ENCODE measurements around the gene CTU2. TPM values are rescaled to one million over a fixed set of nuclear protein-coding genes. Genes with fewer than 3 reads are reported as not detected.
A peak's percentile ranks its signal among the peaks of the same experiment; 100 is the strongest.

The CTU2 gene
- total and polyA plus RNA-seq, 8 donors, result 1.8 to 53.3 (median 14.8) TPM

DNA sequence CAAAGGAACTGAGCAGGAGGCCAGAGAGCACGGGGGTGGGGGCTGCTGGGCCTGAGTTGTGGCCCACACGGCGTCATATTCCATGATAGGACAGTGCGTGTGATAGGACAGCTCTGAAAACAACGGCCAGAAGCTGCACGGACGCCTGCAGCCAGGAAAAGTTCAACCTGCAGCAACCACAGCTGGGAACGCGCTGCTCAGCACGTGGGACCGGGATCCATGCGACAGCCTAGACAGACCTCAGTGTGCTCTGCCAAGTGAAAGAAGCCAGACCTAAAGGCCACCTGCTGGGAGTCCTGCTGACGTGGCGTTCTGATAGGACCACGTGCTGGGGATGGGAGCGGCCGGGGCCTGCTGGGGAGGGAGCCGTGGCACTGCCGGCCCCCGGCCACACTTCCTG is 21.6 kb downstream of the CTU2 start:
- H3K27me3 ChIP-seq, result no peaks in the 10 kb centered on the region
- peak in 1 of 2 donors; percentile 61 for DNase-seq
- TF ChIP-seq EP300 (IDR thresholded peaks at IDR 0.05), result no peak
- no peak for TF ChIP-seq POLR2AphosphoS5 (IDR thresholded peaks at IDR 0.05)
- TF ChIP-seq POLR2A (IDR thresholded peaks at IDR 0.05), result no peak
- TF ChIP-seq, protein P1, sequence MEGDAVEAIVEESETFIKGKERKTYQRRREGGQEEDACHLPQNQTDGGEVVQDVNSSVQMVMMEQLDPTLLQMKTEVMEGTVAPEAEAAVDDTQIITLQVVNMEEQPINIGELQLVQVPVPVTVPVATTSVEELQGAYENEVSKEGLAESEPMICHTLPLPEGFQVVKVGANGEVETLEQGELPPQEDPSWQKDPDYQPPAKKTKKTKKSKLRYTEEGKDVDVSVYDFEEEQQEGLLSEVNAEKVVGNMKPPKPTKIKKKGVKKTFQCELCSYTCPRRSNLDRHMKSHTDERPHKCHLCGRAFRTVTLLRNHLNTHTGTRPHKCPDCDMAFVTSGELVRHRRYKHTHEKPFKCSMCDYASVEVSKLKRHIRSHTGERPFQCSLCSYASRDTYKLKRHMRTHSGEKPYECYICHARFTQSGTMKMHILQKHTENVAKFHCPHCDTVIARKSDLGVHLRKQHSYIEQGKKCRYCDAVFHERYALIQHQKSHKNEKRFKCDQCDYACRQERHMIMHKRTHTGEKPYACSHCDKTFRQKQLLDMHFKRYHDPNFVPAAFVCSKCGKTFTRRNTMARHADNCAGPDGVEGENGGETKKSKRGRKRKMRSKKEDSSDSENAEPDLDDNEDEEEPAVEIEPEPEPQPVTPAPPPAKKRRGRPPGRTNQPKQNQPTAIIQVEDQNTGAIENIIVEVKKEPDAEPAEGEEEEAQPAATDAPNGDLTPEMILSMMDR (IDR thresholded peaks at IDR 0.05), result no peak
- no peak overlapping the region for H3K4me3 ChIP-seq
- peaks cover 66 to 85% (median 85%) of the 10 kb centered on the region in 4 donors for H3K36me3 ChIP-seq
- H3K4me1 ChIP-seq, result no peaks in the 10 kb centered on the region
- no peaks in the 10 kb centered on the region for H3K9me3 ChIP-seq
- intact Hi-C loops (cut with DNase I; ENCODE audit: low total_unique reads), result no loop called here
- H3K27ac ChIP-seq, result no peak overlapping the region
- 48 to 72% (median 62%) methylated on average over 10 to 20 of the region's 20 CpGs for WGBS, 5 donors

DNA sequence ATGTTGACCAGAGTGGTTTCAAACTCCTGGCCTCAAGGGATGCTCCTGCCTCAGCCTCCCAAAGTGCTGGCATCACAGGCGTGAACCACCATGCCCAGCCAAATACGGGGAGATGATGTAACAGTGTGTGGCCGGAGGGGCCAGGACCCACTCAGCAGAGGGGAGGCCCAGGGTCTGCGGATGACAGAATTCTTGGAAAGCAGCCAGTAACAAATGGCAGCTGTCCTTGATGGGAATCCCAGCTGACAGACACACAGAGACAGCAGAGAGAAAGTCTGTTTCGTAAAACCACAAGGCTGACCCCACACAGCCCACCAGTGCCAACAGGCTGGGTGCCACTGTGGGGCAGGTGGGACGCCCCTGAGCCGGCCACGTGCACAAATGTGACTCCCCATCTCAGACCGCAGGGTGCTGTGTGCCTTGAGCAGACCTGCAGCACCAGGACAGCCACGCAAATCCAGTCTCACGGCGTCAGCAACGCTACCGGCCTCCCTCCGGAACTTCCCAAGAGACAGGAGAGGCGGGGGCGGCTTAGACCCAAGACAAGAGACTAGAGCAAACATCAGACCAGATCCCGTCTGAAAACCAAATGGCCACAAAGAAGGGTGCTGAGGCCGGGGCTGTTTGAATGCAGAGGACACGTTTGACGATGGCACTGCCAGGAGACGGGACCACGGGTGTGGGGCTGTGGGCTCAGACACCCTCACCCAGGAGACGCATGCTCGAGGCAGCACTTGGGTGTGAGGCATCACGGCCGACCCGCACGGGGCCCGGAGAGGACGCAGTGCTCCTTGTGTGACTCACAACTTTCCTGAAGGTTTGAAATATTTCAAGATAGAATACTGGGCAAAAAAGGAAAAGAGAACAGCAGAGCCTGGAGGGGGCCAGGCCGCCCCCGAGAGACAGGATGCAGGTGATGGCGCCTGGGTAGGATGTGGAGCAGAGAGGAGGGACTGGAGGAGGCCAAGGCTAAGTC is 24.6 kb downstream of the CTU2 start:
- DNase-seq, result no peak
- Histone ChIP-seq H3K36me3 (peaks cover 66 to 85% (median 85%) of the 10 kb centered on the region in 4 donors), H3K4me3 (no peak overlapping the region), H3K4me1 (no peaks in the 10 kb centered on the region), H3K9me3 (no peaks in the 10 kb centered on the region), H3K27ac (no peak overlapping the region), H3K27me3 (no peaks in the 10 kb centered on the region)
- WGBS, 5 donors, result 88 to 92% (median 90%) methylated on average over 27 to 34 of the region's 34 CpGs
- intact Hi-C loops (cut with DNase I; ENCODE audit: low total_unique reads), result loop anchor here (10.0 kb wide), 2 partner anchors 444 to 484 kb away; partner anchors contain the start of genes CDH15 and ZNF778
- TF ChIP-seq EP300 (IDR thresholded peaks at IDR 0.05), result no peak
- TF ChIP-seq, protein P1 (IDR thresholded peaks at IDR 0.05), result no peak
- TF ChIP-seq POLR2A (IDR thresholded peaks at IDR 0.05), result no peak
- no peak for TF ChIP-seq POLR2AphosphoS5 (IDR thresholded peaks at IDR 0.05)

DNA sequence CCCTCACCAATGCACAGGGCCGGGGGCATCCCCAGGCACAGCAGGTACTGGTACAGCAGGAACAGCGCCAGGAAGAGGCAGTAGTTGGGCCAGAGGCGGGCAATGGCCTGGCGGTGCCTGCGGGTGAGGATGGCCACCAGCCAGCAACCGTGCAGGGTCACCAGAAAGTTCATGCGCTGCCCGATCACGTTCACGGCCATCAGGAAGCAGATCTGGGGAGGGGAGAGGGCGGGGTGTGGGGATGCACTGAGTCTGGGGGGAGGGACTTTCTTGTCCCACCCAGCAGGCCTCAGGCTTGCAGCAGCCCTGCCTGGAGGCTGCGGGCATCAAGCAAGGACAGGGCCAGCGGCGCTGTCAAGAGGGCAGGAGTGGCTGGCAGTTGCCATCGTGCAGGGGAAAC is 25.4 kb downstream of the CTU2 start:
- peaks cover 60 to 85% (median 85%) of the 10 kb centered on the region in 4 donors for H3K36me3 ChIP-seq
- TF ChIP-seq, protein P1 (IDR thresholded peaks at IDR 0.05), result no peak
- TF ChIP-seq POLR2AphosphoS5 (IDR thresholded peaks at IDR 0.05) (no peak), POLR2A (IDR thresholded peaks at IDR 0.05) (no peak), EP300 (IDR thresholded peaks at IDR 0.05) (no peak)
- H3K4me1 ChIP-seq, result no peaks in the 10 kb centered on the region

DNA sequence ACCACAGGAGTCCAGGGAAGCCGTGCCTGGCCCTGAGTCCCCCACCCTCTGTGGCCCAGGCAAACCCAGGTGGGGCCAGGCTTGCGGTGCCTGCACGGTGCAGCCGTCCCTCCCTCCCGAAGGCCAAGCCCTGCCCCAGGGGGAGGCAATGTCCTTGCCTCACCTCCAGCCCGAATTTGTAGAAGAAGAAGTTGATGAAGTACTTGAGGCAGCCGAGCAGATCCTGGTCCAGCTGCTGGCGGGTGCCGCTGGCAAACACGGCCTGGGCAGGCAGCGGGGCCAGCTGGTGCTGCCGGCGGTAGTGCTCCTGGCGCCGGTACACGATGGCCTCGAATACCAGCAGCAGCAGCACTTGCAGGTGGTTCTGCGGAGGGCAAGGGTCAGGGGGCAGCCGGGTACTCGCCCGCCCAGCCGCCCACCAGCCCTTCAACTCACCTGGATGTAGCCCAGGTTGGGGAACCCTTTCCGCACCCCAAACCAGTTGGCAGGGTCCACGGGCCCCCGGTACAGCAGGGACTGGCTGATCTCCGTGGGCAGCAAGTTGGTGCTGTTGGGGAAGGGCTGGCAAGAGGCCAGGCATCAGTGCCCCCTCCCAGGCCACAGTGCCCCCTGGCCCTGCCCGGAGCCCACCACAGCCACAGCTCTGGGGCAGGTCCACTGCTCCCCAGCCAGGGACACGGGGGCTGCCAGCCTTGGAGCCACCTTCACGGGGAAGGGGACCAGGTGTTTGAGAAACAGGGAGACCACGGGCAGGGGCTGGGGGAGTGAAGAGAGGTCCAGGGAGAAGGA is 26.1 kb downstream of the CTU2 start:
- Histone ChIP-seq H3K4me3 (no peak overlapping the region), H3K27me3 (no peaks in the 10 kb centered on the region), H3K4me1 (peaks cover 0 to 6% (median 4%) of the 10 kb centered on the region in 4 donors), H3K27ac (no peak overlapping the region), H3K36me3 (peaks cover 56 to 82% (median 80%) of the 10 kb centered on the region in 4 donors), H3K9me3 (no peaks in the 10 kb centered on the region)
- TF ChIP-seq EP300 (IDR thresholded peaks at IDR 0.05) (no peak), POLR2AphosphoS5 (IDR thresholded peaks at IDR 0.05) (no peak), POLR2A (IDR thresholded peaks at IDR 0.05) (no peak)
- TF ChIP-seq, protein P1 (IDR thresholded peaks at IDR 0.05), result no peak
- no peak for DNase-seq
- WGBS, 5 donors, result 67 to 78% (median 77%) methylated on average over 22 to 30 of the region's 30 CpGs
- intact Hi-C loops (cut with DNase I; ENCODE audit: low total_unique reads), result loop anchor here (10.0 kb wide), 2 partner anchors 442 to 482 kb away; partner anchors contain the start of genes CDH15 and ZNF778

More for the DNA sequence above, 25.4 kb downstream of the CTU2 start:
- H3K9me3 ChIP-seq, result no peaks in the 10 kb centered on the region
- 59 to 84% (median 62%) methylated on average over 2 to 15 of the region's 15 CpGs for WGBS, 5 donors
- intact Hi-C loops (cut with DNase I; ENCODE audit: low total_unique reads), result loop anchor here (10.0 kb wide), 2 partner anchors 443 to 483 kb away; partner anchors contain the start of genes CDH15 and ZNF778
- no peak overlapping the region for H3K27ac ChIP-seq
- no peak overlapping the region for H3K4me3 ChIP-seq
- DNase-seq, result no peak
- H3K27me3 ChIP-seq, result no peaks in the 10 kb centered on the region

Data from stomach (tissue), 9 donors.